GM21447 (cell line): ENCODE data around the gene RIC8A.

ENCODE experiments used
- ATAC-seq: cut with Tn5 transposase; IDR thresholded peaks from one replicate; pipeline ENCODE4 v1.9.1; 2021; ENCODE audit not compliant: unreplicated experiment

The RIC8A gene

DNA sequence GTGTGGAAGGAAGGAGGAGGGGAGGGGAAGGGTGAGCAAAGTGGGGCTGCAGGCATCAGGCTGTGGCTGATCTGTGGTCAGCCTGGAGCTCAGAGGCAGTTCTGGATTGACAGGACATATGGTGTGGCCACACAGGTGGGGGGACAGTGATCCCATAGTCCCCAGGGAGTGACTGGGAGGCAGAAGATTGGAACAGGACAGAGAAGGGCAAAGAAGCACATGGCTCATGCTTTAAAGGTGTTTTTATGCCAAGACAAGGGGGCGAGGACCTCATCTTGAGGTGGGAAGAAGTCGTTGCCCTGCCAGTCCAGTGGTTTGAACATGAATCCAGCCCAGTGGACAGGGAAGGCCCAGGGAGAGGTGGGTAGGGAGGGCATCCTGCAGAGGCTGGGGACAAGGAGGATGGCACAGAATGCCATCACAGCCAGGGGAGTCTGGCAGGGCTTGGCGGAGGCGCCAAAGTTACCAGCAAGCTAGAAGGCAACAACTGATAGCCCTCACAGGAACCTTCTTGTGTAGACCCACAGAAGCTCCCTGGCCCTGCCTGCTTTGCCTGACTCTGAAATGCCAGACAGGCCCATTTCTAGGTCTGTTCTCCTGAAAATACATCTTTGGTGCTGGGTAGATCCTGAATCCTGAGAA, 3.4 kb upstream of the RIC8A start:
- no peak for ATAC-seq

DNA sequence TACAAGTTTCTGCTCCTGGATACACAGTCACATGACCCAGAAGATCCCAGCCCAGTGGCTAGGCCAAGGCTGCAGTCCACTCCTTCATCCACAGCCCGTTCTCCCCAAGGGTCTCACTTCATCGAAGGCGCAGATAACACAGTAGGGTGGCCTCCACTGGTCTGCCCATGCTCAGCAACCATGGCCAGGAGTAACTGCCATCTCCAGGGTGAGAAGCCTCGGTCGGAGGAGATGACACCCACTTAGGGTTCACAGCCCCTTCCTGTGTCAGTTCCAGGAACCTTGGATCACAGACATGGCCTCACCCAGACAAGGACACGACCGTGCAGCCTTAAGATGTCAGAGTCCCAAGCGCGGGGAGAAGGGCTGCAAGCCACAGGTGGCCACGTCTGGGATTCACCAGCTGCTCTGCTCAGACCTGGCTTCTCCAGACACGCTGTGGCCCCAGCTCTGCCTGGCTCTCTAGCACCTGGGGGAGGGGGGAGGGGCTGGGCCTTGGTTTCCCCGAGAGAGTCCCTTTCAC, 2.9 kb upstream of the RIC8A start:
- ATAC-seq = no peak

DNA sequence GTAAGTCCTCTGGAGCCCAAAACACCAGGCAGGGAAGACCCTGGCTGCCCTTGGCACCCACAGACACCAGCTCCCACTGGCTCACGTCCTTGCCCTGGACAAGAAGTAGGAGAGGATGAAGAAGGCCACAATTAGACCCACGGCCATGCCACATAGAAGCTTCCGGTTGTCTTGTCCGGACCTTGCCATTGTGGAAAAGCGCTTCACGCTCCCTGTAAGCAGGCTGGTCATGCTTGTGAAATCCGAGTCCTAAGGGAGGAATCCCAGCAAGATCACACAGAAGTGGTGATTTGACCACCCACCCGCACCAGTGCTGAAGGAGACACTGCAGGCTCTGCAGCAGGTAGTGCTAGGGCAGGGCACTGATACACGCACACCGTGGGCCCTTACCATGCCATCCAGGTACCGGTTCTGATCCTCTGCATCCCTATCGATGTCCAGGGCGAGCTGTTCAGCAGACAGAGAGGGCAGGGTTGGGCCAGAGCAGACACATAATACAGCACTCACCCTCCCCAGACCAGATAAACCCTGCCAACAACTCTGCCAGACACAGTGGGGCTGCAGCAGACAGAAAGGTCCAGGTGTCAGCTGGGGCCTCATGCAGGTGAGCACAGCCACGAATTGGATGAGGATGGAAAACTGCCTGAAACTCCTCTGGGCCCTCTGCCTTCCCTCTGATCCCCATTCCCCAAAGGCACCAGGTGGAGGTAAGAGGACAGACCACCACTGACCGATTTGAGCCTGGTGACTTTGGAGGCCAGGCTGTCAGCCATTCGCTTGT, 2.1 kb upstream of the RIC8A start:
- ATAC-seq = no peak

DNA sequence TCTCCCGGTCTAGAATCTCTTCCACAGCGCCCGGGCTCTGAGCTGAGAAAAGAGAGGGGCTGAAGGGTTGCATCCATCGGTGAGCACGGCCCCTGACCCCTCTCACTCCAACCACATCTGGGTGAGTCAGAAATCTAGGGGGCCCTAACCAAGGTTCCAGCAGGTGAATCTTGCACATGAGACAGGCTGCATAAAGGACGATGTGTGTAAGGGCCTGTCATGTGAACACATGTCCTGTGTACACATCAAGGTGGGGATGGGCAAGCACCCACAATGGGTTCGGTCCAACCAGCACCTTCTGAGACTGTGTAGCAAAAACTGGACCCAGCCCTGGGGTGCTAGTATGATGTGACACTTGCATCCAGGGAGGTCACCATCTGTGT, 1.5 kb upstream of the RIC8A start:
- no peak for ATAC-seq

DNA sequence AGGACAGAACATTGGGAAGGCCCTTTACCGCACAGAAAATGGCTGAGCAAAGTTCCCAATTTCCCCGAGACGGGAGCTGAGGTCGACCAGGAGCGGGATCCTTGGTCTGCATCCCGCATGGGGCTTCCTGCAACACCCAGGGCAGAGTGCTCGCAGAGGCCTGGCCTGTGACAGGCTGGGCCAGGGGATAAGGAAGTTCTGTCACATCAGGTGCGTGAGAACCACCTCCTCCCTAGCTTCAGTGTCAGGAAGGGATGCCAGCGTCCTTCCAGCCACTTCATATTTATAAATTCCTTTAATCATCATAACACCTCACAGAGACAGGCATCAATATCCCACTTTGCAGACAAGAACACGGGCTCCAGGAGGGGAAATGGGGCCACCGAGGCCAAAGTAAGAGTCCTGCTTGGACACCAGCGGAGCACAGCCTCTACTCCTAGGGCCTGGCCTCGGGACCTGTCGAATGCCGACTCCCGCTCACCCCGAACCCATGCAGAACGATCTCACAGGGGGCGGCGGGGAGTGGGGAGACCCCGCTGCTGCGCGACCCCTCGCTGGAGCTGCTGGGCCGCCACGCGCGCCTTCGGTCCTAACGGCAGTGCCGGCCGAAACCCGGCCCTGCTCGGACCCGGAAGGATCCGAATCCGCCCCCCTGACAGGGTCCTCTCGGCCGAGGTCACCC, 841 bp upstream of the RIC8A start:
- ATAC-seq = peak; percentile 4

DNA sequence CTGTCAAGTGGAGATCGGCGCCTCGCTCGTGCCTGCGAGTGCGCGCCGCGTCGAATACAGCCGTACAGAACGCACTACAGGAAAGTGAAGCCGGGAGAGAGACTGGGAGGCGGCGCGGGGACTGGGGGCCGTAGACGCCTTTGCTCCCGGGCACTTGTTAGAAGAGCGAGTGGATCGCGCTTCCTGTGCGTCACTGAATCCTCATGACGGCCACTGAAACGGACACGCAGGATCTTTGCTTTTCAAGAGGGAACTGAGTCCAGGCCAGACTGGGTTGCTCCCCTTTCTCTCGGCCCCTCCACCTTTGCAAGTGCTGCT, 314 bp downstream of the RIC8A start:
- peak; percentile 5 for ATAC-seq

DNA sequence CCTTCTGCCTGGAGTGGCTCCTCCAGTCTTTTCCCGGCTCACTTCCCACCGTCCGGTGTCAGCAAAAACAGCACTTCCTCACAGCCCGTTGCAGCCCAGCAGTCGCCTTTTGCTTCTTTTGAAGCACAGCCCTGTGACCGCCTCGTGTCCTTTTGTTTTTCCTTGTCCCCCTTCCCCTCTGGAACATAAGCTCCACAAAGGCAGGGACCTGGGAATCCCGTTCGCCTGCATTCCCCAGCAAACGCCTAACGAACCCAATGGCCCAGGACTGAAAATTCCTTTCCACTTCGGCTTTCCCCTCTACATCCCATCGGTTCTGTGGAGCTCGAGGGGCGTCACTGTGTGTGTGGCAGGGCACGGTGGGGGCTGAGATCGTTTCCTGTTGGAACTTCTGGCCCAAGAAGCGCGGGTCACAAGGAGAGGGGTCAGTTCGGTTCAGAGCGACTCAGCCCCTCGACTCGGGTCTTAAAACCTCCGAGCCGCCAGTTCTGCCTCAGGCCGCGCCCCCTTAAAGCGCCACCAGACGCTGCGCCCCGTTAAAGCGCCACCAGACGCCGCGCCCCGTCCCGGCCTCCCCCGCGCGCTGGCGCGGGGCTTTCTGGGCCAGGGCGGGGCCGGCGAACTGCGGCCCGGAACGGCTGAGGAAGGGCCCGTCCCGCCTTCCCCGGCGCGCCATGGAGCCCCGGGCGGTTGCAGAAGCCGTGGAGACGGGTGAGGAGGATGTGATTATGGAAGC, 841 bp downstream of the RIC8A start:
- ATAC-seq = peak; percentile 36

DNA sequence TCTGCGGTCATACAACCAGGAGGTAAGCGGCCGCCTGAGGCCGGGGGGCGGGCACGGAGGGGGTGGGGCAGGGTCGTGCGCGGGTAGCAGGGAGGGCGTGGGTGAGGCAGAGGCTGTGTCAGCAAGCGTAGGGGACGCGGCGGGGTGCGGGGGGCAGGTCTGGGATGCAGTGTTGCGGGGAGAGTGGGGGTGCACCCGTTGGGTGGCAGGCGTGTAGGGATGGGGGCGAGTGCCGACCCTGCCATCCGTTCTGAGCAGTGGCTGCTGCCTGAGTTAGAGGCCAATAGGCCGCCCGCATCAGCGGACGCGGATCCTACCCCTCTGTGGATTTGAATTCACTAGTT, 1.4 kb downstream of the RIC8A start:
- ATAC-seq = no peak

DNA sequence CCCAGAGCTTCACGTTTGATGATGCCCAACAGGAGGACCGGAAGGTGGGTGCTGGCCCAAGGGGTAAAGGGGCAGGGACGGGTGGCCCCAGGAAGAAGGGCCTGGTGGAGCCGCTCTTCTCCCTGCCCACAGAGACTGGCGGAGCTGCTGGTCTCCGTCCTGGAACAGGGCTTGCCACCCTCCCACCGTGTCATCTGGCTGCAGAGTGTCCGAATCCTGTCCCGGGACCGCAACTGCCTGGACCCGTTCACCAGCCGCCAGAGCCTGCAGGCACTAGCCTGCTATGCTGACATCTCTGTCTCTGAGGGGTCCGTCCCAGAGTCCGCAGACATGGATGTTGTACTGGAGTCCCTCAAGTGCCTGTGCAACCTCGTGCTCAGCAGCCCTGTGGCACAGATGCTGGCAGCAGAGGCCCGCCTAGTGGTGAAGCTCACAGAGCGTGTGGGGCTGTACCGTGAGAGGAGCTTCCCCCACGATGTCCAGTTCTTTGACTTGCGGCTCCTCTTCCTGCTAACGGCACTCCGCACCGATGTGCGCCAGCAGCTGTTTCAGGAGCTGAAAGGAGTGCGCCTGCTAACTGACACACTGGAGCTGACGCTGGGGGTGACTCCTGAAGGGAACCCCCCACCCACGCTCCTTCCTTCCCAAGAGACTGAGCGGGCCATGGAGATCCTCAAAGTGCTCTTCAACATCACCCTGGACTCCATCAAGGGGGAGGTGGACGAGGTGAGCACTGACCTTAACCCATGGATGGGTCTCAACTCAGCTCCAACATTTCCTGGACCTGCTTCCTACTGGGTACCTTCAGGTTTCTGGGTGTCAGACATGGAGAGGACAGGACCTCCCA, 2.0 kb downstream of the RIC8A start:
- no peak for ATAC-seq

DNA sequence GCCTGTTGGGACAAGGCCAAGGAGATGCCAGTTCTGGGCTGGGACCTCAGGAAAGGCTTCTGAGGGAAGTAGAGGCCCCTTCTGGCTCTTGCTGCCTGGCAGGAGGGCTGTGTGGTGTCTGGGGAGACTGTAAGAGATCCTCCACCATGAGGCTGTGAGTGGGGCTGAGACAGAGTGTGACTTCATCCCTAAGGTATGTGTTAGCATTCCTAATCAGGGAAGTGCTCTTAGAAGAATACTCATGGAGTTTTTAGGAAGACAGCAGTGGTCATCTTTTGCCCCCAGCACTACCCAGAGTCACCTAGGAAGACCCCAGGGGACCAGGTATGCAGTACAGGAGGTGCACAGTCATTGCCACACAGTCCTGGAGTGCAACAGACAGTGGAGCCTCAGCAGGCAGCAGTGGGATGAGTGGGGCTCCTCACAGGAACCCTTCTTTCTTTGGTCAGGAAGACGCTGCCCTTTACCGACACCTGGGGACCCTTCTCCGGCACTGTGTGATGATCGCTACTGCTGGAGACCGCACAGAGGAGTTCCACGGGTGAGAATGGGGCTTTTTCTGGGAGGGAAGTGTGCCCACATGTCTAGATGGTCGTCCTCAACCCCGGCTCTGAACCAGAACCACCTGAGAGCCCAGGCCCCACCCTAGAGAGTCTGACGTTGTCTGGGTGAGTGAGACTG, 2.8 kb downstream of the RIC8A start:
- no peak for ATAC-seq

DNA sequence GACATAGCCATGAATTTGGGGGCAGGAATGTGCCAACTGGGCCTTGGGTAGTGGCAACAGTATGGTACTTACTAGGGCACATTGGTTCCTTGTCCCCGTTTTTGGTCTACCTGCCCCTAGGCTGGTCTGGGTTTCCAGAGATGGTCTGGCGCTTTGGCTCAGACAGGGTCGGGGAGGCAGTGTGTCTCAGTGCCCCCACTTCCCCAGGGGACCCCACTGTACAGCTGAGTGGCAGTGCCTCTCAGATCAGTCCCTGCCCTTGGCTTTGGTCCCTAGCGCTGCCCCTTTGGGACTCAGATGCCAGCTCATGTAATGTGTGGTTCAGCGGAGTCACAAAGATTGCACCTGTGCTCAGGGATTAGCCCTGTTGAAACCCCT, 3.3 kb downstream of the RIC8A start:
- no peak for ATAC-seq

DNA sequence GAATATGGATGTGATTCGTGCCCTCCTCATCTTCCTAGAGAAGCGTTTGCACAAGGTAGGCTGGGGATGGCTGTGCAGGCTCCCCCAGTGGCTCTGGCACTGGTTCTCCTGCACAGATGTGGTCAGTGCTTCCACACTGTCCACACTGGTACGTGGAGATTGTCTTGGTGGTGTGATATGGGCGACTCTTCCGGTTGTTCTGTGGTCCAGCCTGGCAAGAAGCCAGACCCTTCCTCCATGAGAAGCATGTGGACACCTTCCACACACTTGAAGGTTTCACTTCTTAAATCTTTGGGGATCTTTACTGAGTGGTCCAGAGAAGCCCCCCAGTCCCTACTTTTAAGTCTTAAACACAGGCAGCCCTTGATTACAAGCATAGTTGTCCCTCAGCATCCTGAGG, 3.8 kb downstream of the RIC8A start:
- ATAC-seq = no peak

DNA sequence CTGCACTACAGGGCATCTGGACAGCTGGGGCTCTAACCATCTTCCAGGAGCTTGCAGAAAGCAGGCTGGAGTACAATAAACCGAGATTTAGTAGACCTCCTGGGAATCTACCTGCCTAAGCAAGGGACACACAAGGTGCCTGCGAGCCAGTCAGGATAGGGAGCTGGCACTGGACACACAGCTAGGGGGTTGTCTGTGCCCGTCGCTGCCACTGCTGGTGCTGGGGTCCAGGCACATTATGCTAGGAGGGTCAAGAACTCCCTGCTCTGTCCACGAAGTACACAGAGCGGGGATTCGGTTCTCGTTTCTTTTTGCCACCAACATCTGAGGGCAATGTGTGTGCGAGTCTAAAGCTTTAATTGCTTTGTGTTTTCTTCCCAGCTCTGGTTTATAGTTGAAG, 4.2 kb downstream of the RIC8A start:
- no peak for ATAC-seq

DNA sequence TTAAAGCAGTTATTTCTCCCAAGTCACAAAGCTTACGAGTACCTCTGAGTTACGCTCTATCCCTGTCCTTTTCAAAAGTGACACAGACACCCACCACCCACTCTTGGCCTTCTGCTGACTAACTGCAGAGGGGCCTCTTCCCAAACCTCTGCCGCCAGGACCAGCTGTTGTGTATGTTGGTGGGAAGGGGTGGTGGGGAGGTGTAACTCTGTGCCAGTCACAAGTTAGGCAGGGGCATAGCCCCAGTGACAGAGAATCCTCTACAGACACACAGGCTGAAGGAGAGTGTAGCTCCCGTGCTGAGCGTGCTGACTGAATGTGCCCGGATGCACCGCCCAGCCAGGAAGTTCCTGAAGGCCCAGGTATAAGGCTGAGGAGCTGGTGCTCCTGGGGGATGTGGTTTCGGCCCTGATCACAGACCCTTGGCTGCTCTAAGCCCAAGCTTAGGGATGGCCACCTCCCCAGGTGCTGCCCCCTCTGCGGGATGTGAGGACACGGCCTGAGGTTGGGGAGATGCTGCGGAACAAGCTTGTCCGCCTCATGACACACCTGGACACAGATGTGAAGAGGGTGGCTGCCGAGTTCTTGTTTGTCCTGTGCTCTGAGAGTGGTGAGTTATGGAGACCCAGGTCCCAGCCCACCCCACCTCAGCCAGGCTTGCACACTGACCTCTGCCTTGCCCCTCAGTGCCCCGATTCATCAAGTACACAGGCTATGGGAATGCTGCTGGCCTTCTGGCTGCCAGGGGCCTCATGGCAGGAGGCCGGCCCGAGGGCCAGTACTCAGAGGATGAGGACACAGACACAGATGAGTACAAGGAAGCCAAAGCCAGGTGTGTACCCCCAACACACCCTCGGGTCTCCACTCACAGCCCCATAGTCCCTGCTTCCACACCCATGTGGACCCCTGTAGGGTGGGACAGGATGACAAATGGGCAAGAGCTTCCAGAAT, 4.9 kb downstream of the RIC8A start:
- ATAC-seq = no peak

DNA sequence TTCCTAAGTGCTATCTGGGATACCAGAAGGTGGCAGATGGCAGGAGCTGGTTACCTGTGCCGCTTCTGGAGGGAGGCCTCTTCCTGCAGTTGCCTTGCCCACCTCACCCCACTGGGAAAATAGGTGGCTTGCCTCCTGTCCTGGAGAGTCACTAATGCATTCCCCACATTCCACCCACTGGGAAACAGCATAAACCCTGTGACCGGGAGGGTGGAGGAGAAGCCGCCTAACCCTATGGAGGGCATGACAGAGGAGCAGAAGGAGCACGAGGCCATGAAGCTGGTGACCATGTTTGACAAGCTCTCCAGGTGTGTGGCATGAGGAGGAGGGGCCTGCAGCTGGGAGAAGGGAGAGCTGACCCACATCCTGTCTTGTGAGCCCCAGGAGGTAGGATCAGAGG, 5.6 kb downstream of the RIC8A start:
- ATAC-seq = no peak

DNA sequence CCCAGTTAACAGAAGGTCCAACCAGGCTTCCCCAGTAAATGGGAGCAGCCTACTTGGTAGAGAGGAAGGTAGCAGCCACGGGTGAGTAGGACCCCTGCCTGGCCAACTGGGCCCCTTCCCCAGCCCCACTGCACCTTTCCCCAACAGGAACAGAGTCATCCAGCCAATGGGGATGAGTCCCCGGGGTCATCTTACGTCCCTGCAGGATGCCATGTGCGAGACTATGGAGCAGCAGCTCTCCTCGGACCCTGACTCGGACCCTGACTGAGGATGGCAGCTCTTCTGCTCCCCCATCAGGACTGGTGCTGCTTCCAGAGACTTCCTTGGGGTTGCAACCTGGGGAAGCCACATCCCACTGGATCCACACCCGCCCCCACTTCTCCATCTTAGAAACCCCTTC, 6.6 kb downstream of the RIC8A start:
- ATAC-seq = no peak

DNA sequence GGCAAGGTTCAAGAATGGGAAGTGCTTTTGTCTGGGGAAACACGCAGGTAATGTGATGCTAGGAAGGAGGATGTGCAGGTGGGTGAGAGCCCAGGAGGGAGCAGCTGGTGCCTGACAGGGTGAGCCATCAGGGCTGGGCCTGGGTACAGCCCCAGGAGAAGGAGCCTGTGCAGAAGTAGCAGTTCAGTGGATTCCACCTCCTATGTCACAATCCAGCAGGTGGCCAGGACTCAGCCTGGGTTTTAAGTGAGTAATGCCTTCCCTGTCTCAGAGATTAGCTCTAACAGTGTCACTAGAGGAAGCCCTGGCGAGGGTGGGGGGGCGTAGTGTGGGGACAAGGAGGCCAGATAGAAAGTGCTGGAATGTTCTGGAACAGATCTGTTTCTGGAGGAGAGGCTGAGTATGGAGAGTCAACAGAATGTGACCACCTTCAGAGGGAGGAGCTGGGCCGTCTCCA, 8.1 kb downstream of the RIC8A start:
- no peak for ATAC-seq

DNA sequence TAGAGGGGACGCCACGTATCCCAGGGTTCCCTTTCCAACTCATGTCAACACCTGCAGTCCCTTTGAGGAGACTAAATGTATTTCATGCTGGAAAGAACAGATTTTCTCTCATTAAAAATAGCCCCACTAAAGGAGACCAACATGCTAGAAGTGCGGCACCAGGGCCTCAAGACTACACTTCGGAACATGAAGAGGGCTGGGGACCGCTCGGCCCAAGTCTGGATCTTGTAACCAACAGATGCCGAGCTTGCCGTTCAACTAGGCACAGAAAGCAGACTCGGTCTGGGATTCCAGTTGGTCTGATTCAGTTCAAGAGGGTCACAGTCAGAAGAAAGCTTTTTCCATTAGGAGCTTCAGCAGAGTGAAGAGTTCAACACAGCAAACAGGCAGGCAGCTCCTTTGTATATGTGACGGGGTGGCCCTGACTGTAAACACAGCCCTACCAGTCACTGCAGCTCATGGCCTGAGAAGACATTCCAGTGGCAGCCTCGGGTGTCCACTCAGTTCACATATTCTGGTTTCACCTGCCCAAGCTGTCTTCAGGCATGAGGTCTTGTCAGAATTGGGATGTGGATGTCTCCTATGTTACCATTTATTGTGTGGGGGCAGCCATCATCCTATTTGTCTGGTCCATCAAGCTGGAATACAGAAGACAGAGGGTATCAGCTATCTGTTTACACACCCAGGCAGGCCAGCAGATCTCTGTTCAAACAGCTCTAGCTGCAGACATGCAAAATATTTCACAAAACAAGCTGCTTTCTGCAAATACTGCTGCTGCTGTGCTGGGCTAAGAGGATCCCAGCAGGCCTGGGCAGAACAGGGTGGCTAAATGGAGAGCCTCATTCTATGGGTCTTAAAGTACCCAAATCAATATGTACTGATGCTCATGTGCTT, 8.8 kb downstream of the RIC8A start:
- ATAC-seq = no peak
